ENCODE data around the gene LUC7L.
"Not testable (repeated sequence)": the region's sequence is repeated elsewhere in the genome, so short reads cannot be mapped to it uniquely, and the experiment has no call there.

GRCh38 chr16:160242-160641, 69.0 kb downstream of the LUC7L start:
- not testable (repeated sequence) for TF ChIP-seq CTCF, POLR2A (IDR thresholded peaks at IDR 0.05)
